ENCODE data around the gene PDZK1IP1.
A peak's percentile ranks its signal among the peaks of the same experiment; 100 is the strongest.
"Not testable (repeated sequence)": the region's sequence is repeated elsewhere in the genome, so short reads cannot be mapped to it uniquely, and the experiment has no call there.

Gene PDZK1IP1

DNA sequence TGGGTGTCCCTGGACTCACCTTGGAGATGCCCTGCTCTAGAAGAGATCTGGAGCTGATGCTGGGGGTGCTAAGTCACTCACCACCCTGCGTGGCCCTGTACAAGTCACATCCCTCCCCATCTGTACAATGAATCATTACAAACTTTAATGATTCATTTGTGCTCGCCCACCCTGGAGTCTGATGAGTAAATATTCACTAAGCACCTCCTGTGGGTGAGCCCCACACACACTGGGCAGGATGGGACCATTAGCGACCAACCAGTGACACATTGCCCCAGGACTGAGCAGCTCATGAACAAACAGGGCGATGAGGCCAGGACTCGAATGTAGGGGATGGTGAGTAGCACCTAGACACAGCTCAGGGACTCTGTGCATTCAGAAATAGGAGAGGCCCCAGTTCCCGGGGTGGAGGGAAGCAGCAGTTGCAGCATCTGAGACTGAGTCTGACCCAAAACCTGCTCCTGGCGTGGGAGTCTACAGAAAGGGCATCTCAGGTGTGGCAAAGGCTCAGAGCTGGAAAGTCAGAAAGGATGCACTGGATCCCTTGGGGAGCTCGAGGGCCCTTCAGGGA, 18.1 kb upstream of the PDZK1IP1 start:
- TF ChIP-seq, protein P1, sequence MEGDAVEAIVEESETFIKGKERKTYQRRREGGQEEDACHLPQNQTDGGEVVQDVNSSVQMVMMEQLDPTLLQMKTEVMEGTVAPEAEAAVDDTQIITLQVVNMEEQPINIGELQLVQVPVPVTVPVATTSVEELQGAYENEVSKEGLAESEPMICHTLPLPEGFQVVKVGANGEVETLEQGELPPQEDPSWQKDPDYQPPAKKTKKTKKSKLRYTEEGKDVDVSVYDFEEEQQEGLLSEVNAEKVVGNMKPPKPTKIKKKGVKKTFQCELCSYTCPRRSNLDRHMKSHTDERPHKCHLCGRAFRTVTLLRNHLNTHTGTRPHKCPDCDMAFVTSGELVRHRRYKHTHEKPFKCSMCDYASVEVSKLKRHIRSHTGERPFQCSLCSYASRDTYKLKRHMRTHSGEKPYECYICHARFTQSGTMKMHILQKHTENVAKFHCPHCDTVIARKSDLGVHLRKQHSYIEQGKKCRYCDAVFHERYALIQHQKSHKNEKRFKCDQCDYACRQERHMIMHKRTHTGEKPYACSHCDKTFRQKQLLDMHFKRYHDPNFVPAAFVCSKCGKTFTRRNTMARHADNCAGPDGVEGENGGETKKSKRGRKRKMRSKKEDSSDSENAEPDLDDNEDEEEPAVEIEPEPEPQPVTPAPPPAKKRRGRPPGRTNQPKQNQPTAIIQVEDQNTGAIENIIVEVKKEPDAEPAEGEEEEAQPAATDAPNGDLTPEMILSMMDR (IDR thresholded peaks at IDR 0.05) = no peak
- peaks cover 4% of the 10 kb centered on the region for H3K4me1 Mint-ChIP-seq
- no peaks in the 10 kb centered on the region for H3K36me3 Mint-ChIP-seq (ENCODE audit: low read depth)
- H3K9me3 Mint-ChIP-seq = peaks cover 18% of the 10 kb centered on the region
- no peak overlapping the region for H3K27ac Mint-ChIP-seq
- H3K27me3 Mint-ChIP-seq (ENCODE audit: low read depth, poor library complexity) = peaks cover 83% of the 10 kb centered on the region
- H3K4me3 Mint-ChIP-seq = no peak overlapping the region
- DNase-seq = no peak

DNA sequence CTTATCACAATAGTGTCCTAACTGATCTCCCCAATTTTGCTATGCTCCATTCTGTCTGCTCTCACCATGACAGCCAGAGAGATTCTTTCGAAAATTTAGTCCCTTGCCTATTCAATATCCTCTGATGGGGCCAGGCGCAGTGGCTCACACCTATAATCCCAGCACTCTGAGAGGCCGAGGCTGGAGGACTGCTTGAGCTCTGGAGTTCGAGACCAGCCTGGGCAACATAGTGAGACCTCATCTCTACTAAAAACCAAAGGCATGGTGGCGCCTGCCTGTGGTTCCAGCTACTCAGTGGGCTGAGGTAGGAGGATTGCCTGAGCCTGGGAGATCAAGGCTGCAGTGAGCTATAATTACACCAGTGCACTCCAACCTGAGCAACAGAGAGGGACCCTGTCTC, 16.1 kb upstream of the PDZK1IP1 start:
- no peak for DNase-seq
- no peak overlapping the region for H3K27ac Mint-ChIP-seq
- H3K27me3 Mint-ChIP-seq (ENCODE audit: low read depth, poor library complexity) = peaks cover 81% of the 10 kb centered on the region
- no peak overlapping the region for H3K4me3 Mint-ChIP-seq
- H3K4me1 Mint-ChIP-seq = peaks cover 9% of the 10 kb centered on the region
- H3K36me3 Mint-ChIP-seq (ENCODE audit: low read depth) = no peaks in the 10 kb centered on the region
- TF ChIP-seq, protein P1 (IDR thresholded peaks at IDR 0.05) = no peak
- H3K9me3 Mint-ChIP-seq = peaks cover 23% of the 10 kb centered on the region

DNA sequence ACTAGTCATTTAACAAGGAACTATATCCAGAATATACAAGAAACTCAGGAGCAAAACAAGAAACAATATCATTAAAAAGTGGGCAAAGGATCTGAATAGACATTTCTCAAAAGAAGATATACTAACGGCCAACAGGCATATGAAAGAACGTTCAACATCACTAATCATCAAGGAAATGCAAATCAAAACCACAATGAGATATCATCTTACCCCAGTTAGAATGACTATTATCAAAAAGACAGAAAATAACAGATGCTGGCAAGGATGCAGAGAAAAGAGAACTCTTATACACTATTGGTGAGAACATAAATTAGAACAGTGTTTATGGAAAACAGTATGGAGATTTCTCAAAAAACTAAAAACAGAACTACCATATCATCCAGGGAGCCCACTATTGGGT, 13.7 kb upstream of the PDZK1IP1 start:
- DNase-seq; H3K4me1 Mint-ChIP-seq; H3K36me3 Mint-ChIP-seq (ENCODE audit: low read depth); H3K4me3 Mint-ChIP-seq; H3K27ac Mint-ChIP-seq: not testable (repeated sequence)
- peaks cover 71% of the 10 kb centered on the region for H3K27me3 Mint-ChIP-seq (ENCODE audit: low read depth, poor library complexity)
- peaks cover 23% of the 10 kb centered on the region for H3K9me3 Mint-ChIP-seq

DNA sequence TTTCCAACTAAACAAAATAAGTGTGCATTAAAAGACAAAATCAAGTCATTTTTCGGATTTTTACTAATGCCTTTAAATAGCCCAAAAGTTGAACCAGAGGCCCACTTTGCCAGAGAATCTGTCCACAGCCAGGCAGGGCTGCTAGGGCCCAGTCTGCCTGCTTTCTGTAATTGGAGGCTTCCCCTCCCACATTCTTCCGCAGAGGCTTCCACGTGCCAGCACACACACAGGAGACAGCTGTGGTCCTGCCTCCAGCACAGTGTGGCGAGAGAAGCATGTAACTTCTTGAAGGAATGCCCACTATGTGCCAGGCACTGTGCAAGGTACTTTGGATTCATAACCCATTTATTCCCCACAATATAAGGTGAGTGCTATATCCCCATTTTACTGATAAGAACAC, 11.3 kb upstream of the PDZK1IP1 start:
- Mint-ChIP-seq H3K36me3 (ENCODE audit: low read depth) (no peaks in the 10 kb centered on the region), H3K9me3 (peaks cover 23% of the 10 kb centered on the region), H3K27me3 (ENCODE audit: low read depth, poor library complexity) (peaks cover 55% of the 10 kb centered on the region), H3K27ac (no peak overlapping the region), H3K4me3 (no peak overlapping the region), H3K4me1 (peaks cover 8% of the 10 kb centered on the region)
- TF ChIP-seq, protein P1 (IDR thresholded peaks at IDR 0.05) = no peak
- peak; percentile 36 for DNase-seq

DNA sequence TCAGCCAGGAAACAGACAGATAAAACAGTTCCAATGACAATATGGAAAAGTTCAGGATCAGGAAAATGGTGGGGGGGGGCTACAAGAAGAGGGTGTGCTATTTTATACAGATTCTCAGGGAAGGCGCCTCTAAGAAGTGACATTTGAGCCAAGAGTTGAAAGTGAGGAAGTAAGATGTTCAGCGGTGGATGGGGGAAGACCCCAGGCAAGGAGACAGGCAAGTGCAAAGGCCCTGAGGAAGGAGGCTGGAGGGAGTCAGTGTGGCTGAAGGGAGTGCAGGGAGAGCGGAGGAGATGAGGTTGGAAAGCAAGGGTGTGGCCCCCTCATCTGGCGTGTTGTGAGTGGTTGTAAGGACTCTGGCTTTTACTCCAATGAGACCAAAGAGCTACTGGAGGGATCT, 8.4 kb upstream of the PDZK1IP1 start:
- DNase-seq = no peak
- Mint-ChIP-seq H3K27ac (no peak overlapping the region), H3K27me3 (ENCODE audit: low read depth, poor library complexity) (peaks cover 50% of the 10 kb centered on the region), H3K9me3 (peaks cover 9% of the 10 kb centered on the region), H3K4me3 (no peak overlapping the region), H3K36me3 (ENCODE audit: low read depth) (no peaks in the 10 kb centered on the region), H3K4me1 (peaks cover 8% of the 10 kb centered on the region)
- TF ChIP-seq, protein P1 (IDR thresholded peaks at IDR 0.05) = no peak

DNA sequence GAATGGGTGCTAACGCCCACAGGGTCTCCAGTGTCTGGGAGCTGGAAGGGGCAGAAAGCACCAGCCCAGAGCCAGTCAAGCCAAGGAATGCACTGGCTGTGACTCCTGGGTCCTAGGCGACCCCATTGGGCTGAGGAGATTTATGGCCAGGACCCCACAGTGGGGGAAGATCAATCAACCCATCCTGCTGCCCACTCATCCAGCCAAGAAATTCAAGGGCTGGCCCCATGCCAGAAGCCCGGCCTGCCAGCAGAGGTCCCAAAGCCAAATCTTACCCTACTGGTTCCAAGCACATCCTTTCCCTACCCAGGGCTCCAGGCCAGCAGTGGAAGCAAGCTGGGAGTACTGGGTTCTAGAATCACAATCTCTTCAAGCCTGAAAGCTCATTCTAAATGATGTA, 6.8 kb upstream of the PDZK1IP1 start:
- Mint-ChIP-seq H3K9me3 (no peaks in the 10 kb centered on the region), H3K27me3 (ENCODE audit: low read depth, poor library complexity) (peaks cover 46% of the 10 kb centered on the region), H3K4me1 (peaks cover 21% of the 10 kb centered on the region), H3K36me3 (ENCODE audit: low read depth) (no peaks in the 10 kb centered on the region), H3K4me3 (no peak overlapping the region), H3K27ac (no peak overlapping the region)
- TF ChIP-seq, protein P1 (IDR thresholded peaks at IDR 0.05) = no peak
- DNase-seq = peak; percentile 44

DNA sequence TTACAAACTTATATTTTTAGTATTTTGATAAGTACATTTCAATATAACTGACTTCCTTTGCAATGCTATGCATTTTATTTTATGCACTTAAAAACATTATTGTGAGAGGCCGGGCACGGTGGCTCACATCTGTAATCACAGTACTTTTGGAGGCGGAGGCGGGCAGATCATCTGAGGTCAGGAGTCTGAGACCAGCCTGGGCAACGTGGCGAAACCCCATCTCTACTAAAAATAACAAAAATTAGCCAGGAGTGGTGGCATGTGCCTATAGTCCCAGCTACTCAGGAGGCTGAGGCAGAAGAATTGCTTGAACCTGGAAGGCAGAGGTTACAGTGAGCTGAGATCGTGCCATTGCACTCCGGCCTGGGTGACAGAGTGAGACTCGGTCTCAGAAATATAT, 6.1 kb upstream of the PDZK1IP1 start:
- not testable (repeated sequence) for H3K4me3 Mint-ChIP-seq; H3K36me3 Mint-ChIP-seq (ENCODE audit: low read depth); DNase-seq; H3K9me3 Mint-ChIP-seq; H3K27ac Mint-ChIP-seq
- H3K4me1 Mint-ChIP-seq = peaks cover 21% of the 10 kb centered on the region
- peaks cover 47% of the 10 kb centered on the region for H3K27me3 Mint-ChIP-seq (ENCODE audit: low read depth, poor library complexity)

Measured in nephron progenitor cell (in vitro differentiated cells).